Prostate gland (tissue), 2 donors: Measurements from ENCODE around the gene THAP9. TPM values are rescaled to one million over a fixed set of nuclear protein-coding genes. Genes with fewer than 3 reads are reported as not detected.
A peak's percentile ranks its signal among the peaks of the same experiment; 100 is the strongest.

Experiments used
- DNase-seq: peaks from one replicate; pipeline ENCODE4 v3.0.0-alpha.2; 2019; ENCODE audit warnings: low spot score
- H3K27ac ChIP-seq, 2 donors: fragments of 200-600 bp; sonication (generic); 2 replicates each; pipeline ENCODE4 v1.5.1; 2017 to 2019
- H3K27me3 ChIP-seq: fragments of 200-600 bp; sonication (generic); replicated peaks from 2 replicates; pipeline ENCODE4 v1.5.1; 2019; ENCODE audit not compliant: insufficient read depth
- H3K36me3 ChIP-seq, 2 donors: fragments of 200-600 bp; sonication (generic); 1 replicate in 1 of 2; 2 replicates in 1 of 2; pipeline versions ENCODE4 v1.5.1 to v1.8.1; 2017 to 2019
- H3K4me1 ChIP-seq: fragments of 200-600 bp; sonication (generic); replicated peaks from 2 replicates; pipeline ENCODE4 v1.5.1; 2019
- H3K4me3 ChIP-seq, 2 donors: fragments of 200-600 bp; sonication (generic); 2 replicates each; pipeline ENCODE4 v1.5.1; 2017 to 2019
- H3K9me3 ChIP-seq: fragments of 200-600 bp; sonication (generic); 2 replicates; pipeline ENCODE4 v1.5.1; 2017
- CTCF ChIP-seq, 4 experiments: fragments of 200-600 bp in 2 of 4; fragments of 450-650 bp in 2 of 4; sonication (generic) in 2 of 4; IDR thresholded peaks; 1 replicate in 3 of 4; 2 replicates in 1 of 4; pipeline ENCODE4 v1.5.1; 2016 to 2019; ENCODE audit warnings: antibody characterized with exemption in 4 of 4, mild to moderate bottlenecking in 2 of 4, moderate library complexity in 2 of 4
- POLR2A ChIP-seq: fragments of 450-650 bp; IDR thresholded peaks from one replicate; pipeline ENCODE4 v1.6.1; 2016; ENCODE audit warnings: antibody characterized with exemption, mild to moderate bottlenecking
- POLR2AphosphoS5 ChIP-seq: sonication (generic); formaldehyde crosslinking; IDR thresholded peaks from one replicate; pipeline ENCODE4 v1.6.1; 2017; ENCODE audit warnings: antibody characterized with exemption
- WGBS: methylation state at CpG from one replicate; pipeline ENCODE4 v1.1.5; 2018; 5-methylcytosine and 5-hydroxymethylcytosine counted together
- intact Hi-C: fragments of 100-400 bp; cut with DNase I; formaldehyde crosslinking; loops from one replicate; pipeline ENCODE4 v1.14.2; 2022
- total RNA-seq, 2 donors: library from RNA; depleted of rRNA; stranded (reverse); fragments of >200 nt; gene quantifications; one replicate each; pipeline ENCODE4 v1.1.0, GENCODE V29; 2016

Gene THAP9
- total RNA-seq, 2 donors from 2014 or later, result 7.6 to 8.6 TPM

- TF ChIP-seq CTCF (IDR thresholded peaks at IDR 0.05), result no peak
- Histone ChIP-seq H3K27me3 (no peaks in the 10 kb centered on the region), H3K36me3 (no peaks in the 10 kb centered on the region), H3K4me3 (peak overlapping the region; percentile 42 to 49), H3K9me3 (no peaks in the 10 kb centered on the region), H3K4me1 (no peaks in the 10 kb centered on the region), H3K27ac (peak overlapping the region; percentile 96 to 99)
- intact Hi-C loops, result loop anchor here (2.0 to 5.0 kb wide), 5 partner anchors 111 to 470 kb away; partner anchors contain the start of genes COPS4, COQ2, ENOPH1 and HNRNPDL
- DNase-seq, result no peak
- WGBS, result 1% methylated on average over 8 of the region's 8 CpGs
Observed at GRCh38 chr4:82901183-82901718, 716 bp downstream of the THAP9 start.

- no peaks in the 10 kb centered on the region for H3K9me3 ChIP-seq
- DNase-seq, result no peak
- TF ChIP-seq POLR2A, result no peak
- no peak for TF ChIP-seq POLR2AphosphoS5
- TF ChIP-seq CTCF (IDR thresholded peaks at IDR 0.05), result no peak
- 95% methylated on average over 5 of the region's 5 CpGs for WGBS
- intact Hi-C loops, result loop anchor here (5.0 kb wide), 3 partner anchors 109 to 441 kb away; partner anchors contain the start of genes COQ2 and LIN54
- H3K27ac ChIP-seq, result no peak overlapping the region
- H3K4me1 ChIP-seq, result no peaks in the 10 kb centered on the region
- H3K4me3 ChIP-seq, result no peak overlapping the region
- no peaks in the 10 kb centered on the region for H3K36me3 ChIP-seq
- H3K27me3 ChIP-seq, result no peaks in the 10 kb centered on the region
Observed at GRCh38 chr4:82903737-82904136, 3.2 kb downstream of the THAP9 start.

- Histone ChIP-seq H3K36me3 (no peaks in the 10 kb centered on the region), H3K27me3 (no peaks in the 10 kb centered on the region), H3K27ac (no peak overlapping the region), H3K9me3 (no peaks in the 10 kb centered on the region), H3K4me3 (no peak overlapping the region), H3K4me1 (no peaks in the 10 kb centered on the region)
- intact Hi-C loops, result no loop called here
- TF ChIP-seq POLR2A (no peak), POLR2AphosphoS5 (no peak), CTCF (IDR thresholded peaks at IDR 0.05) (no peak)
- no peak for DNase-seq
- 86% methylated on average over 2 of the region's 2 CpGs for WGBS
Observed at GRCh38 chr4:82905205-82905604, 4.7 kb downstream of the THAP9 start.

- Histone ChIP-seq H3K36me3 (no peaks in the 10 kb centered on the region), H3K4me3 (no peak overlapping the region), H3K27me3 (no peaks in the 10 kb centered on the region), H3K4me1 (no peaks in the 10 kb centered on the region), H3K27ac (no peak overlapping the region), H3K9me3 (no peaks in the 10 kb centered on the region)
- no peak for DNase-seq
- intact Hi-C loops, result no loop called here
- TF ChIP-seq POLR2A, result no peak
- TF ChIP-seq CTCF (IDR thresholded peaks at IDR 0.05), result no peak
- TF ChIP-seq POLR2AphosphoS5, result no peak
- 89% methylated on average over 3 of the region's 3 CpGs for WGBS
Observed at GRCh38 chr4:82906469-82906868, 5.9 kb downstream of the THAP9 start.

- Histone ChIP-seq H3K27ac (no peak overlapping the region), H3K36me3 (no peaks in the 10 kb centered on the region), H3K27me3 (no peaks in the 10 kb centered on the region), H3K9me3 (no peaks in the 10 kb centered on the region), H3K4me1 (no peaks in the 10 kb centered on the region), H3K4me3 (no peak overlapping the region)
- DNase-seq, result no peak
- 21% methylated on average over 1 of the region's 1 CpG for WGBS
- TF ChIP-seq CTCF (IDR thresholded peaks at IDR 0.05), result no peak
- TF ChIP-seq POLR2AphosphoS5, result no peak
- TF ChIP-seq POLR2A, result no peak
- intact Hi-C loops, result no loop called here
Observed at GRCh38 chr4:82909326-82909725, 8.8 kb downstream of the THAP9 start.
